Lung (tissue), 12 donors: ENCODE data around the gene AICDA. TPM values are rescaled to one million over a fixed set of nuclear protein-coding genes. Genes with fewer than 3 reads are reported as not detected.

Experiments
- ATAC-seq: fragments of 200-7000 bp; cut with Tn5 transposase; one replicate; pipeline ENCODE4 v1.9.1; 2020; ENCODE audit warnings: moderate number of reproducible peaks; ENCODE audit not compliant: insufficient read depth, low FRiP score
- DNase-seq, 3 donors: peaks; one replicate each; pipeline ENCODE4 v3.0.0-alpha.2; 2013 to 2017
- H3K27ac ChIP-seq, 2 donors: one replicate each; pipeline ENCODE4 v1.5.1; 2013; ENCODE audit warnings: mild to moderate bottlenecking in 2 of 2, moderate library complexity in 2 of 2, control low read depth in 1 of 2, inconsistent platforms in 1 of 2, low read depth in 1 of 2, low read length in 1 of 2
- H3K27me3 ChIP-seq, 3 donors: one replicate each; pipeline ENCODE4 v1.5.1; 2013; ENCODE audit warnings: low read length in 2 of 3; ENCODE audit not compliant: control insufficient read depth in 3 of 3, insufficient read depth in 3 of 3
- H3K36me3 ChIP-seq, 4 donors: one replicate each; pipeline ENCODE4 v1.5.1; 2013; ENCODE audit warnings: low read length in 4 of 4, mild to moderate bottlenecking in 1 of 4, moderate library complexity in 1 of 4; ENCODE audit not compliant: control insufficient read depth in 4 of 4, insufficient read depth in 4 of 4
- H3K4me1 ChIP-seq, 5 donors: one replicate each; pipeline ENCODE4 v1.5.1; 2013; ENCODE audit warnings: low read length in 5 of 5, mild to moderate bottlenecking in 2 of 5, moderate library complexity in 1 of 5; ENCODE audit not compliant: control insufficient read depth in 5 of 5, insufficient read depth in 5 of 5
- H3K4me3 ChIP-seq: one replicate; pipeline ENCODE4 v1.5.1; 2013; ENCODE audit warnings: mild to moderate bottlenecking, control low read depth, moderate library complexity
- H3K9ac ChIP-seq, 2 donors: one replicate each; pipeline ENCODE4 v1.5.1; 2013; ENCODE audit warnings: low read length in 2 of 2, control low read depth in 1 of 2; ENCODE audit not compliant: insufficient read depth in 1 of 2
- H3K9me3 ChIP-seq, 4 donors: one replicate each; pipeline ENCODE4 v1.5.1; 2013; ENCODE audit warnings: low read length in 3 of 4, mild to moderate bottlenecking in 1 of 4, moderate library complexity in 1 of 4; ENCODE audit not compliant: control insufficient read depth in 4 of 4, insufficient read depth in 3 of 4
- CTCF ChIP-seq: IDR thresholded peaks from 2 replicates; pipeline ENCODE4 v1.5.1; 2012; ENCODE audit warnings: mild to moderate bottlenecking; ENCODE audit errors: control extremely low read depth, extremely low read depth
- WGBS, 2 donors: extraction: QIAGEN DNeasy Blood & Tissue Kit; methylation state at CpG; one replicate each; pipeline ENCODE4 v1.1.7; 2013; 5-methylcytosine and 5-hydroxymethylcytosine counted together
- polyA plus RNA-seq, 2 donors: library from polyadenylated mRNA; stranded (reverse); fragments of 200-250 nt; gene quantifications; one replicate each; pipeline ENCODE4 v1.2.1, GENCODE V29; 2013
- total RNA-seq, 2 donors: library from RNA; depleted of rRNA in 1 of 2; stranded (reverse); fragments of >200 nt in 1 of 2; gene quantifications; one replicate each; pipeline ENCODE4 v1.2.1, GENCODE V29; 2014 to 2021
- donor health status: control.
- donor health status: control.
- donor health status: Bipolar disorder and iron deficiency.
- donor health status: healthy.
- donor health status: DM: yes; HTN: yes; CAD: no.

Gene AICDA
- total and polyA plus RNA-seq, 4 donors = 0.10 to 0.58 (median 0.30) TPM

GRCh38 chr12:8655421-8655820 is 42.8 kb upstream of the AICDA start:
- ATAC-seq = no peak

DNA sequence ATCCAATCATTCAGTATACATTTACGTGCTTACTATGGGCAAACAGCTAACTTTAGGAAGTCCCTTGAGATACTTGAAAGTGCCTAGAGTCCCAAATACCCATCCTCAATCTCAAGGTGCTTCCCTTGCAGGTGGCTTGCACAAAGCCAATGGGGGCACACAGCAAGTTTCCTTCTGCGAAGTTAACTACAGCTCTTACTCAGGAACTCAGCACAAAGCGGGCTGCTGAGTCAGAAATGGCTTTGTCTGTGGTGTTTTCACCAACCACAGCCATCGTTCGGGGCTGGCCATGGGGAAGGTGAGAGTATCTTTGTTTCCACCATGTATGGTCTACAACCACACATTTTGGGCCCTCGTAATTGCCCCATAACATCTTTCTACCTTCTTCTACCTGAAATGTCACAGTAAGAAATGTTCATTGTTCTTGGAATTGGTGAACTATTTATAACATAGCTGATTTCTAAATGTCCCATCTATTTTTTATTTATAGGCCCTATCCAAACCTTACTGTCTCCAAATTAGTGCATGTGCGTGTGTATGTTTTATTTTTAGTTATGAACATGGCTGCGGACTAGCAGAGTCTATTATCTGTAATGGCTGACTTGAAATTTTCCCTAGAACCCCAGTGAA is 36.0 kb upstream of the AICDA start:
- Histone ChIP-seq H3K4me1 (no peaks in the 10 kb centered on the region), H3K9ac (no peak overlapping the region), H3K4me3 (no peak overlapping the region), H3K9me3 (no peaks in the 10 kb centered on the region), H3K36me3 (no peaks in the 10 kb centered on the region), H3K27ac (no peak overlapping the region), H3K27me3 (no peaks in the 10 kb centered on the region)
- 80 to 81% methylated on average over 8 of the region's 8 CpGs for WGBS, 2 donors
- TF ChIP-seq CTCF = no peak
- no peak for ATAC-seq
- no peak for DNase-seq

More at GRCh38 chr12:8655421-8655820, 42.8 kb upstream of the AICDA start:
- Histone ChIP-seq H3K9ac (no peak overlapping the region), H3K4me3 (no peak overlapping the region), H3K27ac (no peak overlapping the region), H3K9me3 (no peaks in the 10 kb centered on the region), H3K36me3 (no peaks in the 10 kb centered on the region), H3K27me3 (no peaks in the 10 kb centered on the region), H3K4me1 (no peaks in the 10 kb centered on the region)
- DNase-seq = no peak
- 82 to 85% methylated on average over 6 of the region's 6 CpGs for WGBS, 2 donors
- no peak for TF ChIP-seq CTCF

- DNase-seq (no peak), ATAC-seq (no peak)
- no peaks in the 10 kb centered on the region for H3K36me3 ChIP-seq
- H3K4me3 ChIP-seq = no peak overlapping the region
- H3K27ac ChIP-seq = no peak overlapping the region
- H3K9ac ChIP-seq = no peak overlapping the region
- no peaks in the 10 kb centered on the region for H3K4me1 ChIP-seq
- no peaks in the 10 kb centered on the region for H3K27me3 ChIP-seq
- TF ChIP-seq CTCF = no peak
- WGBS, 2 donors = 86 to 93% methylated on average over 5 of the region's 5 CpGs
- H3K9me3 ChIP-seq = no peaks in the 10 kb centered on the region
Observed at GRCh38 chr12:8647968-8648367, 35.3 kb upstream of the AICDA start.
